Spleen (tissue), 7 donors: ENCODE data around the gene SPTLC3.

Experiments
- POLR2A ChIP-seq, 3 donors: fragments of 450-650 bp; IDR thresholded peaks; one replicate each; pipeline ENCODE4 v1.5.1; 2017; ENCODE audit warnings: antibody characterized with exemption in 3 of 3, mild to moderate bottlenecking in 1 of 3
- POLR2AphosphoS5 ChIP-seq, 3 donors: sonication (generic); formaldehyde crosslinking; IDR thresholded peaks; one replicate each; pipeline ENCODE4 v1.5.1; 2017; ENCODE audit warnings: antibody characterized with exemption in 3 of 3
- TF ChIP-seq, protein P1 (sequence below), 11 experiments: fragments of 200-600 bp in 7 of 11; fragments of 450-650 bp in 4 of 11; sonication (generic) in 4 of 11; IDR thresholded peaks in 8 of 11; conservative IDR thresholded peaks in 3 of 11; 1 replicate in 7 of 11; 2 replicates in 4 of 11; pipeline versions ENCODE4 v1.4.0 to v1.8.0; 2016 to 2021; ENCODE audit warnings: antibody characterized with exemption in 11 of 11, inconsistent platforms in 4 of 11, mild to moderate bottlenecking in 1 of 11
- donor health status: DM: no; HTN: no; CAD: no; lungs with moderate emphysema.
- donor health status: DM: no; HTN: no; CAD: no.
- donor health status: DM: no; HTN: no; CAD: no.

DNA sequence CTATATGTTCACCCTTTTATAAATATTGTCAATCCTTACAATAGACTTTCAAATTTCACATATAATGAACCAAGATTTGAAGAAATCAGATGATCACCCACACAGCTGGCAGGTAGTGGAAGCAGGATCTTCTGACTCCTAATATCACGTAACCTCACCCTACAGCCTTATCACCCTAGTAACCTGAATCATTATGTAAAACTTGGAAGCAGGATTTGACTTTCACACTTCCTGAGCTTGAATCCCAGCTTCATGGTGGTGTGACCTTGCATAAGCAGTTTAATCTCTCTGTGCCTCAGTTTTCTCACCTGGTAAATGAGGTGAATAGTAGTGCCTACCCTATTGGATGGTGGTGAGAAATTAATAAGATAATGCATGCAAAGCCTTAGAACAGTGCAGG, 16.4 kb downstream of the SPTLC3 start:
- TF ChIP-seq, protein P1, sequence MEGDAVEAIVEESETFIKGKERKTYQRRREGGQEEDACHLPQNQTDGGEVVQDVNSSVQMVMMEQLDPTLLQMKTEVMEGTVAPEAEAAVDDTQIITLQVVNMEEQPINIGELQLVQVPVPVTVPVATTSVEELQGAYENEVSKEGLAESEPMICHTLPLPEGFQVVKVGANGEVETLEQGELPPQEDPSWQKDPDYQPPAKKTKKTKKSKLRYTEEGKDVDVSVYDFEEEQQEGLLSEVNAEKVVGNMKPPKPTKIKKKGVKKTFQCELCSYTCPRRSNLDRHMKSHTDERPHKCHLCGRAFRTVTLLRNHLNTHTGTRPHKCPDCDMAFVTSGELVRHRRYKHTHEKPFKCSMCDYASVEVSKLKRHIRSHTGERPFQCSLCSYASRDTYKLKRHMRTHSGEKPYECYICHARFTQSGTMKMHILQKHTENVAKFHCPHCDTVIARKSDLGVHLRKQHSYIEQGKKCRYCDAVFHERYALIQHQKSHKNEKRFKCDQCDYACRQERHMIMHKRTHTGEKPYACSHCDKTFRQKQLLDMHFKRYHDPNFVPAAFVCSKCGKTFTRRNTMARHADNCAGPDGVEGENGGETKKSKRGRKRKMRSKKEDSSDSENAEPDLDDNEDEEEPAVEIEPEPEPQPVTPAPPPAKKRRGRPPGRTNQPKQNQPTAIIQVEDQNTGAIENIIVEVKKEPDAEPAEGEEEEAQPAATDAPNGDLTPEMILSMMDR (IDR thresholded peaks at IDR 0.05 in 8 of 11, conservative IDR thresholded peaks at IDR 0.05 in 3 of 11), result no peak
- TF ChIP-seq POLR2A (IDR thresholded peaks at IDR 0.05) (no peak), POLR2AphosphoS5 (IDR thresholded peaks at IDR 0.05) (no peak)
